Breast epithelium (tissue), 3 donors: ENCODE results near the gene RANBP1.

ENCODE experiments used
- CTCF ChIP-seq, 3 donors: fragments of 450-650 bp; IDR thresholded peaks; one replicate each; pipeline ENCODE4 v1.5.1; 2016 to 2017; ENCODE audit warnings: antibody characterized with exemption in 3 of 3, mild to moderate bottlenecking in 3 of 3, moderate library complexity in 3 of 3
- POLR2A ChIP-seq: fragments of 450-650 bp; IDR thresholded peaks from one replicate; pipeline ENCODE4 v1.6.1; 2016; ENCODE audit warnings: antibody characterized with exemption, mild to moderate bottlenecking, moderate library complexity
- POLR2AphosphoS5 ChIP-seq, 3 donors: sonication (generic); formaldehyde crosslinking; IDR thresholded peaks; one replicate each; pipeline ENCODE4 v1.6.1; 2017; ENCODE audit warnings: antibody characterized with exemption in 3 of 3

- TF ChIP-seq POLR2AphosphoS5 (IDR thresholded peaks at IDR 0.05) (no peak), CTCF (IDR thresholded peaks at IDR 0.05) (no peak), POLR2A (no peak)
Measured at GRCh38 chr22:20165913-20166312, 50.0 kb downstream of the RANBP1 start.
